T-cell (primary cell): ENCODE measurements around the gene BID. TPM values are rescaled to one million over a fixed set of nuclear protein-coding genes. Genes with fewer than 3 reads are reported as not detected.

Experiments
- ATAC-seq, 4 experiments: fragments of 200-7000 bp in 3 of 4; fragments of 150-1000 bp in 1 of 4; cut with Tn5 transposase; replicated peaks in 1 of 4; 1 replicate in 3 of 4; 2 replicates in 1 of 4; pipeline ENCODE4 v1.10.0; 2021; ENCODE audit warnings: moderate library complexity in 3 of 4, mild to moderate bottlenecking in 2 of 4, moderate number of reproducible peaks in 1 of 4
- CTCF ChIA-PET, 2 donors: fragments of 300-600 bp; sonication (Branson Sonifier 250); formaldehyde crosslinking; loops; one replicate each; lab custom pipeline; 2022; ENCODE audit warnings: antibody characterized with exemption in 2 of 2; lab: Charles Lee
- POLR2A ChIA-PET, 2 donors: fragments of 300-600 bp; sonication (Branson Sonifier 250); formaldehyde crosslinking; loops; one replicate each; lab custom pipeline; 2022; ENCODE audit warnings: antibody characterized with exemption in 2 of 2; lab: Charles Lee
- DNase-seq, 35 experiments: peaks; one replicate each; pipeline versions ENCODE4 v3.0.0 to v3.0.0-alpha.2; 2013 to 2023
- H3K27ac ChIP-seq: one replicate; pipeline ENCODE4 v1.5.1; 2013; ENCODE audit warnings: low read length
- H3K27me3 ChIP-seq, 2 experiments: replicated peaks in 1 of 2; 1 replicate in 1 of 2; 2 replicates in 1 of 2; pipeline versions ENCODE4 v1.6.1 to v1.7.0; 2013; ENCODE audit warnings: low read length in 1 of 2, mixed read lengths in 1 of 2; ENCODE audit not compliant: control insufficient read depth in 2 of 2, insufficient read depth in 2 of 2; ENCODE audit errors: extremely low read depth in 1 of 2
- H3K36me3 ChIP-seq, 2 donors: 1 replicate in 1 of 2; 2 replicates in 1 of 2; pipeline versions ENCODE4 v1.6.1 to v1.7.0; 2013; ENCODE audit warnings: low read length in 1 of 2; ENCODE audit not compliant: control insufficient read depth in 2 of 2, insufficient read depth in 1 of 2; ENCODE audit errors: extremely low read depth in 1 of 2
- H3K4me1 ChIP-seq, 2 experiments: 1 replicate in 1 of 2; 2 replicates in 1 of 2; pipeline versions ENCODE4 v1.6.1 to v1.7.0; 2013; ENCODE audit warnings: low read length in 2 of 2, mixed read lengths in 1 of 2; ENCODE audit not compliant: insufficient read depth in 2 of 2, control insufficient read depth in 1 of 2; ENCODE audit errors: extremely low read depth in 1 of 2
- H3K4me3 ChIP-seq, 2 donors: 1 replicate in 1 of 2; 2 replicates in 1 of 2; pipeline versions ENCODE4 v1.5.1 to v1.7.0; 2013; ENCODE audit warnings: mild to moderate bottlenecking in 2 of 2, low read length in 1 of 2, moderate library complexity in 1 of 2; ENCODE audit not compliant: control insufficient read depth in 1 of 2; ENCODE audit errors: extremely low read depth in 1 of 2
- H3K9me3 ChIP-seq: 2 replicates; pipeline ENCODE4 v1.7.0; 2013
- H3K27ac Mint-ChIP-seq, 2 donors: one replicate each; pipeline ENCODE4 v1.8.0; 2020 to 2021; ENCODE audit warnings: mild to moderate bottlenecking in 2 of 2, mixed read lengths in 2 of 2
- H3K27me3 Mint-ChIP-seq, 2 donors: one replicate each; pipeline ENCODE4 v1.8.0; 2021 to 2022; ENCODE audit warnings: mixed read lengths in 2 of 2
- H3K36me3 Mint-ChIP-seq: one replicate; pipeline ENCODE4 v1.8.0; 2021; ENCODE audit warnings: mixed read lengths
- H3K4me1 Mint-ChIP-seq, 3 donors: one replicate each; pipeline ENCODE4 v1.8.0; 2020 to 2022; ENCODE audit warnings: mixed read lengths in 3 of 3, mild to moderate bottlenecking in 1 of 3
- H3K4me3 Mint-ChIP-seq, 3 donors: one replicate each; pipeline ENCODE4 v1.8.0; 2020 to 2022; ENCODE audit warnings: mild to moderate bottlenecking in 3 of 3, mixed read lengths in 3 of 3, moderate library complexity in 3 of 3
- H3K9me3 Mint-ChIP-seq, 3 donors: one replicate each; pipeline ENCODE4 v1.8.0; 2020 to 2022; ENCODE audit warnings: mixed read lengths in 3 of 3
- WGBS: methylation state at CpG from one replicate; pipeline ENCODE4 v1.1.5; 2013; ENCODE audit warnings: missing lambda C conversion rate; ENCODE audit not compliant: insufficient coverage; 5-methylcytosine and 5-hydroxymethylcytosine counted together
- total RNA-seq, 35 experiments: library from RNA in 6 of 35; stranded (reverse) in 6 of 35; fragments of 120-200 nt in 1 of 35; gene quantifications; one replicate each; pipeline versions ENCODE4 v1.2.1 to v1.2.4 and lab custom pipeline; 2013 to 2026

The BID gene
- total RNA-seq, 5 donors from 2014 or later (not counting 1 experiment from before 2014, with no cell fraction given): 15.8 to 34.6 (median 28.5) TPM

- CTCF ChIA-PET: no interaction called here
- H3K27ac ChIP-seq: no peak overlapping the region
- H3K27me3 ChIP-seq: no peaks in the 10 kb centered on the region
- no peak overlapping the region for H3K4me3 ChIP-seq
- DNase-seq: no peak
- no peak for ATAC-seq
- Mint-ChIP-seq H3K4me3 (no peak overlapping the region), H3K36me3 (peaks cover 37% of the 10 kb centered on the region), H3K9me3 (no peaks in the 10 kb centered on the region), H3K27ac (peak overlapping the region in 1 of 2 donors; percentile 54), H3K27me3 (no peaks in the 10 kb centered on the region), H3K4me1 (peaks cover 14 to 28% (median 17%) of the 10 kb centered on the region in 3 donors)
- H3K9me3 ChIP-seq: no peaks in the 10 kb centered on the region
- 100% methylated on average over 1 of the region's 8 CpGs for WGBS
- POLR2A ChIA-PET: no interaction called here
- peaks cover 10 to 49% of the 10 kb centered on the region in 2 donors for H3K36me3 ChIP-seq
- H3K4me1 ChIP-seq: peaks cover 5 to 9% of the 10 kb centered on the region in 2 experiments
These were observed 45.5 kb downstream of the BID start for GRCh38 chr22:17728786-17729185.

DNA sequence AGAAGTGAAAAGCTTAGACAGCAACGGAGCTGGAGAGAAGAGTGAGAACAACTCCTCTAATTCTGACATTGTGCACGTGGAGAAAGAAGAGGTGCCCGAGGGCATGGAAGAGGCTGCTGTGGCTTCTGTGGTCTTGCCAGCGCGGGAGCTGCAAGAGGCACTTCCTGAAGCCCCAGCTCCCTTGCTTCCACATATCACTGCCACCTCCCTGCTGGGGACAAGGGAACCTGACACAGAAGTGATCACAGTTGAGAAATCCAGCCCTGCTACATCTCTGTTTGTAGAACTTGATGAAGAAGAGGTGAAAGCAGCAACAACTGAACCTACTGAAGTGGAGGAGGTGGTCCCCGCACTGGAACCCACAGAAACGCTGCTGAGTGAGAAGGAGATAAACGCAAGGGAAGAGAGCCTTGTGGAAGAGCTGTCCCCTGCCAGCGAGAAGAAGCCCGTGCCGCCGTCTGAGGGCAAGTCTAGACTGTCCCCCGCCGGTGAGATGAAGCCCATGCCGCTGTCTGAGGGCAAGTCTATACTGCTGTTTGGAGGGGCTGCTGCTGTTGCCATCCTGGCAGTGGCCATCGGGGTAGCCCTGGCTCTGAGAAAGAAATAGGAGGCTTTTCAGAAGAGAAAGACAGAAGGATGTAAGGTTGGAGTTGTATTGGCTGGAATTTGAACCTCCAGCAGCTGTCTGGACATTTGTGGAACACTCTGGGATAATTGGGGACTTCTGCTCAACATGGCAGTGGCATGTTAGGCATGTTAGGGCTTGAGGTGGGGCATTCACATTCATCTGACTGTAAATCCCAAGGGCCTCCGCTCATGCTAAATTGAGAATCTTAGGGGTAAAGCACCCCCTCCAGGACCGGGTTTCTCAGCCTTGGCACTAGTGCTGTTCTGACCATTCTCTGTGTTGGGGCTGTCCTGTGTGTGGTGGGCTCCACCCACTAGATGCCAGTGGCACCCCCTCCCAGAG lies 47.1 kb downstream of the BID start:
- Mint-ChIP-seq H3K4me3 (no peak overlapping the region), H3K27me3 (no peaks in the 10 kb centered on the region), H3K4me1 (peaks cover 13 to 25% (median 16%) of the 10 kb centered on the region in 3 donors), H3K36me3 (peaks cover 31% of the 10 kb centered on the region), H3K27ac (peak overlapping the region; percentile 74 to 87), H3K9me3 (no peaks in the 10 kb centered on the region)
- Histone ChIP-seq H3K4me3 (no peak overlapping the region), H3K36me3 (peaks cover 10 to 39% of the 10 kb centered on the region in 2 donors), H3K27me3 (no peaks in the 10 kb centered on the region), H3K27ac (peak overlapping the region; percentile 5), H3K9me3 (no peaks in the 10 kb centered on the region), H3K4me1 (peaks cover 5 to 9% of the 10 kb centered on the region in 2 experiments)
- no peak for DNase-seq
- no peak for ATAC-seq
- WGBS: 80% methylated on average over 12 of the region's 18 CpGs
- POLR2A ChIA-PET: no interaction called here
- CTCF ChIA-PET: no interaction called here

DNA sequence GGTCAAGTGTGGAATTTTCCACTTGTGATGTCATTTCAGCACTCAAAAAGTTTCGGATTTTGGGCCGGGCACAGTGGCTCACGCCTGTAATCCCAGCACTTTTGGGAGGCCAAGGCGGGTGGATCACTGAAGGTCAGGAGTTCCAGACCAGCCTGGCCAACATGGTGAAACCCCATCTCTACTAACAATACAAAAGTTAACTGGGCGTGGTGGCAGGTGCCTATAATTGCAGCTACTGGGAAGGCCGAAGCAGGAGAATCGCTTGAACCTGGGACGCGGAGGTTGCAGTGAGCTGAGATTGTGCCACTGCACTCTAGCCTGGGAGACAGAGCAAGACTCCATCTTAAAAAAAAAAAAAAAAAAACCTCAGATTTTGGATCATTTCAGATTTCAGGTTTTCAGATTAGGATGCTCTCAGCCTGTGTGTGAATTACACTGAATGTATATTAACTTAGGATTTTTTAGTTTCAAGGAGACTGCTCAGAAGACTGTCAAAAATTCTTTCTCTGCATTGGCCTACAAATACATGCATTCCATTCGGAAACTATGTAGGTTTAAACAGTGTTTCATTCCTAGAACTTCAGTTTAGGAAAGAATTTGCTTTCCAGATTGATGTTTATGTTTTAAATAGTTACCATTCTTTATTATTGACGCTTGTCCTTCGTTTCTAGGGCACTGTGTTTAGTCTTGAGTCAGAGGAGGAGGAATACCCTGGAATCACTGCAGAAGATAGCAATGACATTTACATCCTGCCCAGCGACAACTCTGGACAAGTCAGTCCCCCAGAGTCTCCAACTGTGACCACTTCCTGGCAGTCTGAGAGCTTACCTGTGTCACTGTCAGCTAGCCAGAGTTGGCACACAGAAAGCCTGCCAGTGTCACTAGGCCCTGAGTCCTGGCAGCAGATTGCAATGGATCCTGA lies 48.0 kb downstream of the BID start:
- 80% methylated on average over 5 of the region's 13 CpGs for WGBS
- Histone ChIP-seq H3K4me1 (peaks cover 5 to 9% of the 10 kb centered on the region in 2 experiments), H3K27me3 (no peaks in the 10 kb centered on the region), H3K9me3 (no peaks in the 10 kb centered on the region), H3K36me3 (peaks cover 10 to 33% of the 10 kb centered on the region in 2 donors), H3K27ac (peak overlapping the region; percentile 5), H3K4me3 (no peak overlapping the region)
- DNase-seq (no peak), ATAC-seq (peak in 2 of 4 experiments; percentile 40 to 58)
- H3K27ac Mint-ChIP-seq: peak overlapping the region; percentile 74 to 87
- CTCF ChIA-PET: no interaction called here
- peaks cover 13 to 25% (median 16%) of the 10 kb centered on the region in 3 donors for H3K4me1 Mint-ChIP-seq
- POLR2A ChIA-PET: no interaction called here
- no peaks in the 10 kb centered on the region for H3K27me3 Mint-ChIP-seq
- H3K4me3 Mint-ChIP-seq: no peak overlapping the region
- H3K36me3 Mint-ChIP-seq: peaks cover 31% of the 10 kb centered on the region
- no peaks in the 10 kb centered on the region for H3K9me3 Mint-ChIP-seq

GRCh38 chr22:17725500-17725796 lies 48.8 kb downstream of the BID start:
- H3K36me3 ChIP-seq: peaks cover 10 to 31% of the 10 kb centered on the region in 2 donors
- H3K9me3 Mint-ChIP-seq: no peaks in the 10 kb centered on the region

GRCh38 chr22:17724678-17725499 lies 49.4 kb downstream of the BID start:
- DNase-seq (no peak), ATAC-seq (no peak)
- no peaks in the 10 kb centered on the region for H3K27me3 Mint-ChIP-seq
- peaks cover 22% of the 10 kb centered on the region for H3K36me3 Mint-ChIP-seq
- peaks cover 5 to 9% of the 10 kb centered on the region in 2 experiments for H3K4me1 ChIP-seq
- H3K9me3 ChIP-seq: no peaks in the 10 kb centered on the region
- H3K9me3 Mint-ChIP-seq: no peaks in the 10 kb centered on the region
- CTCF ChIA-PET: no interaction called here
- no peak overlapping the region for H3K4me3 Mint-ChIP-seq
- H3K27ac ChIP-seq: no peak overlapping the region
- H3K4me3 ChIP-seq: no peak overlapping the region
- peak overlapping the region in 1 of 2 donors; percentile 25 for H3K27ac Mint-ChIP-seq
- 89% methylated on average over 6 of the region's 8 CpGs for WGBS
- POLR2A ChIA-PET: no interaction called here
- peaks cover 13 to 25% (median 16%) of the 10 kb centered on the region in 3 donors for H3K4me1 Mint-ChIP-seq
- H3K27me3 ChIP-seq: no peaks in the 10 kb centered on the region
- H3K36me3 ChIP-seq: peaks cover 10 to 26% of the 10 kb centered on the region in 2 donors

More at GRCh38 chr22:17725500-17725796, 48.8 kb downstream of the BID start:
- no peak overlapping the region for H3K27ac ChIP-seq
- DNase-seq (no peak), ATAC-seq (no peak)
- POLR2A ChIA-PET: no interaction called here
- Mint-ChIP-seq H3K4me1 (peaks cover 13 to 25% (median 16%) of the 10 kb centered on the region in 3 donors), H3K27ac (peak overlapping the region in 1 of 2 donors; percentile 25), H3K36me3 (peaks cover 27% of the 10 kb centered on the region), H3K27me3 (no peaks in the 10 kb centered on the region), H3K4me3 (no peak overlapping the region)
- H3K4me3 ChIP-seq: no peak overlapping the region
- H3K9me3 ChIP-seq: no peaks in the 10 kb centered on the region
- CTCF ChIA-PET: no interaction called here
- H3K4me1 ChIP-seq: peaks cover 5 to 9% of the 10 kb centered on the region in 2 experiments
- no peaks in the 10 kb centered on the region for H3K27me3 ChIP-seq
